HG03378 (cell line): ENCODE data around the gene FOXJ1.

Source experiments
- ATAC-seq: cut with Tn5 transposase; IDR thresholded peaks from one replicate; pipeline ENCODE4 v1.9.1; 2021; ENCODE audit warnings: mild to moderate bottlenecking, moderate library complexity; ENCODE audit not compliant: unreplicated experiment

FOXJ1 gene

GRCh38 chr17:76125391-76125675 is 15.7 kb downstream of the FOXJ1 start:
- no peak for ATAC-seq

- no peak for ATAC-seq
Observed at GRCh38 chr17:76124582-76125390, 16.3 kb downstream of the FOXJ1 start.

DNA sequence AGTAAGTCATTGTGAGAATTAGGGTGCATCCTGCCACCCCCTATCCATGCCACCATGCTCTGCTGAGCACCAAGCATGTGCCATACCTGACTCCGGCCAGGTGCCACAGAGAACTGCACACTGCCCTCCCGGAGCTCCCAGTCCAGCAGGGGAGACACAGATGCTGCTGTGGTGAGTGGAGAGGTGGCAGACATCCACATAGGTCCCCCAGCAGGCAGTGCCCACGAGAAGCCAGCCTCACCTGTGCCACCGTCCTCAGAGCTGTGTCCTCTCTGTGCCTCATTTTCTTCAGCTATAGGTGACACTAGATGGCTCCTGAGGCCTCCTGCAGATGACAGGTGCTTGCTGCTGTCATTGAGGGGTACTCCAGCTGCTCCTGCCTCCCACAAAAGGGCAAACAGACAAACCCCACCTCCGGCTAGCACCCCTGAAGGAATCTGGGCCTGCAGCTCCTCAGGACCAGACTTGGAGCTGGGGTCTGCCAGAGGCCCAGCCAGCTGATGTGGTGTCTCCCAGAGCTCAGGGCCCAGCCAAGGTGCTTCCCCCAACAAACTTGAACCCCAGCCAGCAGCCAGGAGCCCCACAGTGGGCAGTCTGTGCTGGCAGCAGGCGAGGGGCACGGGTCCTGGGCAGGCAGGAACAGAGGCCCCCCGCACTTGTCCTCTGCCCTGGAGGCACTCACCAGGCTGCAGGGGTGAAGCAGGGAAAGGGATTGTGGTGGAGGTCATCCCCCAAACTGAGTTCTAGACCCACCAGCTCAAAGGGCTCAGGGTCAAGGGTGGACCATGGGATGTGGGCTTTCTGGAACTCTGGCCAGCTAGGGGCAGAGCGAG is 17.1 kb downstream of the FOXJ1 start:
- ATAC-seq: no peak

DNA sequence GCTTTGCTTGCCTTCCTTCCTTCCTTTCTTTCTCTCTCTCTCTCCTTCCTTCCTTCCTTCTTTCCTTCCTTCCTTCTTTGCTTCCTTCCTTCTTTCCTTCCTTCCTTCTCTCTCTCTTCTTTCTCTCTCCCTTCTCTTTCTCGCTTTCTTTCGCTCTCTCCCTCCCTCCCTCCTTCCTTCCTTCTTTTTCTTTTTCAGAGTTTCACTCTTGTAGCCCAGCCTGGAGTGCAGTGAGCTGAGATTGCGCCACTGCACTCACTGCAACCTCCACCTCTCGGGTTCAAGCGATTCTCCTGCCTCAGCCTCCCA is 17.9 kb downstream of the FOXJ1 start:
- no peak for ATAC-seq

DNA sequence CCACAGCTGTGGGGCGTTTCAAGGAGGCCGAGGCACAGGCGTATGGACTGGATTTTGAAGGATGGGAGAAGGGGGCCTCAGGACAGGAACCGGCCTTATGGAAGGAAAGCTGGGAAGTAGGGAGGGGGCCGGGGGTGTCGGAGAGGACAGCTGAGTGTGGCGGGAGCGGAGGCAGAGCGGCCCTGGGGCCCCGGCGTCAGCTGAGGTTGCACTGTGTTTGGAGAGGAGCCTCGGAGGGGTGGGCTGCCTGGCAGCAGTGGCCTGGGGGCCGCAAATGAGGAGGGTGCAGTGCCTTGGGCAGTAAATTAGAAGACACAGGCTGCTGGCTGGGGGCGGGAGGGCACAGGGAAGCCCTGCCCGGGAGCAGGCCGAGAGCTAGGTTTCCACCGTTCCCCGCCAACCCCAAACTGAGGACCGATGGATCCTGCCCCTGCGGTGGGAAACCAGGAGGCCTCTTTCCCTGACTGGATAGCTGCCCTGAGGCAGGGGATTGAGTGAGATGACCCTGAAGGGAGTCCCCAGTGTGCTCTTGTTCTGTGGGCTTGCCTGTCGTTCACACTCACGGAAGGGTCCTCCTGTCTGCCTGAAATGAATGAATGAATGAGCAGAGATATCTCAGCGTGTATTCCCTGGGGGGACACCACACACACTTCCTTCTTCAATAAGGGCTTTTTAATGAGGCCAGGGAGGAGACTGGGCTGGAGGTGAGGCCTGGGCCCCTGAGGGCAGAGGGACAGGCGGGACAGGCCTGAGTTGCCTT is 18.4 kb downstream of the FOXJ1 start:
- no peak for ATAC-seq

GRCh38 chr17:76121932-76122430 is 19.1 kb downstream of the FOXJ1 start:
- no peak for ATAC-seq

DNA sequence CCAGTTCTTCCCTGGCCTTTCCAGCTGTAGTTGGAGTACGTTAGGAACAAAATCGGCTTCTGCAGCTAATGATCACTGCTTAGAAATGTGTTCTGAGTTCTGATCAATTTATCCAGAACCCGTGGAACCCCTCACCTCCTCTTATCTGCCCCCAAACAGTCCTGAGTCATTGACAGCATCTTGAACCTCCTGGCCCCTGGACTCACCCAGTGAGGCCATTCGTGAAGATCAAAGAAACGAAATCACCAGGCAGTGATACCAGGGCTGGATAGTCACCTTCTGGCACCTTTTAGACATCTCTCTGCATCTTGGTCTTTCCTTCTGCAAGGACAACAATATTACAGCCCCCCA is 20.4 kb downstream of the FOXJ1 start:
- no peak for ATAC-seq

DNA sequence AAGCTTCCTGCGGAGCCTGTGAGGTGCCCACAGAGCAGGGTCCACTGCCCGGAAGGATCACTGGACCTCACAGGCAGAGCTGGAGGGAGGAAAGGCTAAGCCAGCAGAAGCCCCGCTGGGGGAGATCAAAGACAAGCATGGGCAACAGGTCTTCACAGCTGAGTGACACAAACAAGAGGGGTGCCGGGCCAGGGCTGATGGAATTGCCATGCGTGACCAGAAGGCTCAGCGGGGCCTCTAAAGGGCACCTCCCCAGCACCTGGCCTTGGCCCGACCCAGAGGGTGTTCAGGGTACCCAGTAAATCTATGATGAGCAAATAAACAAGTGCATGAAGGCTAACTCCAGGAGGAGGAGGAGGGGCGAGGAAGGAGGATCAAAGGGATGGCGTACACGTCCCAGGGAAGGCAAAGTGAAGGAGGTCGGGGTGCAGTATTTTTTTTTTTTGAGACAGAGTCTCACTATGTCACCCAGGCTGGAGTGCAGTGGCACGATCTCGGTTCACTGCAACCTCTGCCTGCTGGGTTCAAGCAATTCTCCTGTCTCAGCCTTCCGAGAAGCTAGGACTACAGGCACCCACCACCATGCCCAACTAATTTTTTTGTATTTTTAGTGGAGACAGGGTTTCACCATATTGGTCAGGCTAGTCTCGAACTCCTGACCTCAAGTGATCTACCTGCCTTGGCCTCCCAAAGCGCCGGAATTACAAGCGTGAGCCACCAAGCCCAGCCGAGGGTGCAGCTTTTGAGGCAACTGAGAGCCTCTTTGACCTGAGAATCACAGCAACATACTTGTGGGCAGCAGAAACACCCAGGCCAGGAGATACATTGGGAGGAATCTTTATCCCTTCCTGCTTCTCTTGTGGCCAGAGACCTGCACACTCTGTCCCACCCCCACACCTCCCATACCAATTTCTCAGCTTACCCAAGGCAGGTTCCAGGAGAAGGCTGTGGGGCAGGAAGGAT is 21.4 kb downstream of the FOXJ1 start:
- no peak for ATAC-seq

DNA sequence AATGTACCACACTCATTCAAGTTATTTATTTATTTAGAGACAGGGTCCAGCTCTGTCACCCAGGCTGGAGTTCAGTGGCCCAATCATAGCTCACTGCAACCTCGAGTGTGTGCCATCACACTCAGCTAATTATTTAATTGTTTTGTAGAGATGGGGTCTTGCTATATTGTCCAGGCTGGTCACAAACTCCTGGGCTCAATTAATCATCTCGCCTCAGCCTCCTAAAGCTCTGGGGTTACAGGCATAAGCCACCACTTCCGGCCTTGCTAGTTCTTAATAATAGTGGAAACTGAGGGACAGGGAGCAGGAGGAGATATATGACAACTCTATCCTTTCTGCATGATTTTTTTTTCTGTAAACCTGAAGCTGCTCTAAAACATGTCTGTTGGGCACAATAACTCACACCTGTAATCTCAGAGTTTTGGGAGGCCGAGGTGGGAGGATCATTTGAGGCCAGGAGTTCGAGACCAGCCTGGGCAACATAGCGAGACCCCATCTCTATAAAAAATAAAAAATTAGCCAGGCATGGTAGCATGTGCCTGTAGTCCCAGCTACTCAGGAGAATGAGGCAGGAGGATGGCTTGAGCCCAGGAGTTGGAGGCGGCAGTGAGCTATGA is 25.8 kb downstream of the FOXJ1 start:
- ATAC-seq: no peak

GRCh38 chr17:76111956-76112355 is 29.1 kb downstream of the FOXJ1 start:
- no peak for ATAC-seq

DNA sequence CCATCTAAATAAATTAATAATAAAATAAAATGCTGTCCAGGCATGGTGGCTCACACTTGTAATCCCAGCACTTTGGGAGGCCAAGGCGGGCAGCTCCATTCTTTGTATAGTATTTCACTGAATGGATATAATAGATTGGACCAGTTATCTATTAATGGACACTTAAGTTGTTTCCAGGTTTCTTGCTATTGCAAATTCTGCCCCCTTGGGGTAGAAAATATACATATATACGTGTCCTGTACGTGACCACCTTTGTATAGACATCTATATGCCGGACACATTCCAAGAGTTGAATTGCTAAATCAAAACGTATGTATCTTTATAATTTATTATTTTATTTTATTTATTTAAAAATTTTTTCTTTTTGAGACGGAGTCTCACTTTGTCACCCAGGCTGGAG is 33.5 kb downstream of the FOXJ1 start:
- no peak for ATAC-seq

- no peak for ATAC-seq
Observed at GRCh38 chr17:76106703-76107102, 34.3 kb downstream of the FOXJ1 start.

GRCh38 chr17:76104896-76105231 is 36.2 kb downstream of the FOXJ1 start:
- ATAC-seq: no peak

DNA sequence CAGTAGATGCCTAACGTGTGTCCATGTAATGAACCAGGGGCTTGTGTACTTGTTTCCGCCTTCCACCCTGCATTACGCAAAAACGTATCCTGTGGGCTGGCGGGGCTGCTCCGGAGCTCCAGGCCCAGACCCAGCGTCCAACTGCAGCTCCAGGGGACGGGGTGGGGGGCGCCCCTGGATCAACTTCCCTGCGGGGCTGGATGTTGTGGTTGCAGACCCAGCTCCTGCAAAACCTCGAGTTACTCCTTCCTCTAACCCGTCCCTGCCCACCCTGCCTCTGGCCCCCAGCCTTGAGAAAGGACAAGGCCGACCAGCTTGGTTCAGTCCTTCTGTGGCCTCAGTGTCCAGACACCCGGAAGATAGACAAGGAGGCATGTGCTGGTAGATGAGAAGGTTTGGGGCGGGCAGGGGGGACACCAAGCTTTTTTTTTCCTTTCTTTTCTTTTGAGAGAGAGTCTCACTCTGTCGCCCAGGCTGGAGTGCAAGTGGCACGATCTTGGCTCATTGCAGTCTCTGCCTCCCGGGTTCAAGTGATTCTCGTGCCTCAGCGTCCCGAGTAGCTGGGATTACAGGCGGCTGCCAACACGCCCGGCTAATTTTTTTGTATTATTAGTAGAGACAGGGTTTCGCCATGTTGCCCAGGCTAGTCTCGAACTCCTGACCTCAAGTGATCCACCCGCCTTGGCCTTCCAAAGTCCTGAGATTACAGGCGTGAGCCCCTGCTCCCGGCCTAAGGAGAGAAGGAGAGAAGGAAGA is 36.7 kb downstream of the FOXJ1 start:
- ATAC-seq: no peak

DNA sequence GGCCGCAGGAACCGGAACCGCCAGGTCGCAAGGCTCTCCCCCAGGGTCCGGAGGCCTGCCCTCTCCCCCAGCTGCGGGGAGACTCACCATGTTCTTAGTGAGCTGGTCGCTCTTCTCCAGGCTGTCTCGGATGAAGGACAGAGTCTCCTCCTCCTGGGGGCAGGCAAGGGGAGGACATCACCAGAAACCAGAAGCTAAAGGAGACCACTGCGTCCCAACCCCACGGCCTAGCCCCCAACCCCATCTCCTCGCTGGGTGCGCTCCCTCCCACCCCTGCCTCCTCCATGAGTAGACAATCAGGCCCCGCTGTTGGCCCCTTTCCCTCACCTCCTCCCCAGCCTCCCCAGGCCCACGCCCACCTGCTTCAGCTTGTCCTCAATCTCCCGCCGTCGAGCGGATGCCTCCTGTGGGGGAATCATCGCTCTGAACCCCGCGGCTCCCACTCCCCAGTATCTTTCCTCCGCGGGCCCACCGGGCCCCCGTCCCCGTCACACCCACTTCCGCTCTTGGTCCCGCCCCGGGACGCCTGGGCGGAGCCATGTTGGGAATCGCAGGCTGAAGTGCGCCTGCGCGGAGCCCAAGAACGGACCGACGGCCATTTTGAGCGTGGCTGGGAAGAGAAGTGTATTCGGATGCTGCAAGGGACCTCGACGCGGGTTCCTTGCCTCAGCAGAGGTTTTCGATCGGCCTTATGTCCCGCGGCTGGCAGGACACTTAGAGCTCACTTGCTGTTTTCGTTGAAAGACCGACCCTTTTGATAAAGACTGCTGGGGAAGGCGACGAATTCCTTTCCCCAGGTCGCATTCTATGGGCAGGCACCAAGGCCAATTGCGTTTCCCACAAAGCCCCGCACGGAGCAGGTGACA is 37.5 kb downstream of the FOXJ1 start, which contains the start of gene EXOC7:
EXOC7 (minus strand) TSS at position 514 of the 866 bp plus-strand sequence; CDS start at position 419, 95 bp downstream.
- ATAC-seq: peak; percentile 66

- no peak for ATAC-seq
Observed at GRCh38 chr17:76102944-76103273, 38.1 kb downstream of the FOXJ1 start.

- no peak for ATAC-seq
Observed at GRCh38 chr17:76097716-76098295, 43.2 kb downstream of the FOXJ1 start.

DNA sequence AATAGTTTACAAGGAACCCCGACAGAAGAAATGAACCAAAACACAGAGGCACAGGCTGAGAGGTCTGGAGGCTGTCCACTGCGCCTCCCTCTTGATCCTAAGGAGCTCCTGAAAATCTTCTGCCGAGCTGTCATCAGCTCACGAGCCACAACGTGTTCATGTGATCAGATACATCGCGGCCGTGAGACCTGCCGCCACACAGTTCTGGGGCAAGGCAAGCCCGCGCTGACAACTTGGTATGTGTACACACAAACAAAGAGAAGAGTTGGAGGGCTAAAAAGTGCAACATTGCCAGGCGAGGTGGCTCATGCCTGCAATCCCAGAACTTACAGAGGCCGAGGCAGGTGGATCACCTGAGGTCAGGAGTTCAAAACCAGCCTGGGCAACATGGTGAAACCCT is 45.1 kb downstream of the FOXJ1 start:
- ATAC-seq: no peak
